ENCODE measurements around the gene CARD9. TPM values are rescaled to one million over a fixed set of nuclear protein-coding genes. Genes with fewer than 3 reads are reported as not detected.

CARD9 gene
- total RNA-seq, 1 donor from 2014 or later = 0.59 TPM

GRCh38 chr9:136336881-136337280 lies 36.6 kb downstream of the CARD9 start:
- DNase-seq (ENCODE audit: low read depth, low spot score) = no peak

- DNase-seq (ENCODE audit: low read depth, low spot score) = no peak
Observed at GRCh38 chr9:136336156-136336870, 37.2 kb downstream of the CARD9 start.

DNA sequence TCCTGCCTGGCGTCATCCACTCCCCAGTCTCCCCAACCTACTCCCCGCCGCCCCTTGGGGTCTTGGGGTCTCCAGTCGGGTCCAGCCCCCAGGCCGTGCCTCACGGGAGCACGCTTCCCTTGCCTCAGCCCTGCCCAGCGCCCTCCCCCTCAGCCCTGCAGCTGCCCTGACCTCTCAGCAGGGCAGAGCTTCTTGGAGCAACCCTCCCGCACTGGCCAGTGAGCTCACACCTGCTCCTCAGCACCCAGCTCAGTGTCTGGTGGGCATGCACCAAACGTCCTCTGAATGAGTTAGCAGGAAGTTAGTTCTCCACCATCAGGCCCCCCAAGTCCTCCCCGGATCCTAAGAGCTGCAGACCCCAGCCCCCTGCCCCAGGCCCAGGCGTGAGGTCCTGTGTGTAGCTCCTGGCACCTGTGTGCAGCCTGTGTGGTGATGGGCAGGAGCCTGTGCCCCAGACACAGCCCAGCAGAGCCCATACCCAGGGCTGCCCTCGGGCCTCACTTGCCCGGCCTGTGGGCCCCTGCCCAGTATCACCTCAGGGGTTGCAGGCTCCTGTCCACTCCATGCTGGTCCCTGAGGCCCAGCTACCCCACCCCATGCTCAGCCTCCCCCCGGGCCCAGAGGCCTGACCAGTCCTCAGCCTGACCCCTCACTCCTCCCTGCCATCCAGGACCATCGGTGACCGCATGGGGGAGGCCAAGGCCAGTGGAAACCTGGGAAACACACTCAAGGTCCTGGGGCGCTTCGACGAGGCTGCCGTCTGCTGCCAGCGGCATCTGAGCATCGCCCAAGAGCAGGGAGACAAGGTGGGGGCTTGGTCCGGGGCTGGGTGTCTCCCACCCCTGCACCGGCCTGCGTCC lies 37.9 kb downstream of the CARD9 start:
- DNase-seq (ENCODE audit: low read depth, low spot score) = no peak

- no peak for DNase-seq (ENCODE audit: low read depth, low spot score)
Observed at GRCh38 chr9:136334541-136334940, 38.9 kb downstream of the CARD9 start.

DNA sequence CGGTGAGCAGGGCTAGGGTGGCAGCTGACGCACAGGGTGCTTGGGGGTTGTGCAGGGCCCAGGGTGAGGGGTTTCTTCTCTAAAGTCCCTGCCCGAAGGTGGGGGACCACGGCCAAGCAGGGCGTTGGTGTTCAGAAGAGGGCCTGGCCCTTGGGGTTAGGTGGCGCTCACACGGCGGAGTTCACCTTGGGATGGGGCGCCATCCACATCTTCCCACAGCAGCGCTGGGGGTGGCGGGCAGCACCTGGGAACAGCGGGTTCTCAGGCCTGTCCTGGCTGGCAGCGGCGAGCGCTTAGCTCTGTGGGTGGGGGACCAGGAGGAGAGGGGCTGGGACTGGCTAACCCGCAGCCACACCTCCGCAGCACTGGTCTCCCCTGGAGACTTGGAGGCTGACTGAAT lies 40.0 kb downstream of the CARD9 start:
- no peak for DNase-seq (ENCODE audit: low read depth, low spot score)

DNA sequence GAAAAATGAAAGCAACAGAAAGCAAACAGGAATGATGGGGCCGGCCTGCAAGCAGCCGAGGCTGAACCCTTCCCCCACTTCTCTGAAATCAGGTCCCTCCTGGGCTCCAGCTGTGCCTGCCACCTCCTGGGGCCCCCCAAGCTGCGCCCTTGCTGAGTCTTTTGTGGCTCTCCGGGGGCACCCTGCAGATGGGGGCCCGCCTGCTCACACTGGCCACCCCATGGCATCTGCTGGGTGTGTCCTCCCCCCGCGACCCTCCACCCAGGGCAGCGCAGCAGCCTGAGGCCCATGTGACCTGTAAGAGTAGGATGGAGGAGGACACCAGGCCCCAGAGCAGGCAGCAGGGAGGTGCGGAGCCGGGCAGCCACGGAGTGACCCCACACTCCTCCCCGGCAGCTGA lies 40.4 kb downstream of the CARD9 start:
- no peak for DNase-seq (ENCODE audit: low read depth, low spot score)

- no peak for DNase-seq (ENCODE audit: low read depth, low spot score)
Observed at GRCh38 chr9:136332482-136332983, 40.9 kb downstream of the CARD9 start.

GRCh38 chr9:136331556-136332481 lies 41.6 kb downstream of the CARD9 start:
- no peak for DNase-seq (ENCODE audit: low read depth, low spot score)

DNA sequence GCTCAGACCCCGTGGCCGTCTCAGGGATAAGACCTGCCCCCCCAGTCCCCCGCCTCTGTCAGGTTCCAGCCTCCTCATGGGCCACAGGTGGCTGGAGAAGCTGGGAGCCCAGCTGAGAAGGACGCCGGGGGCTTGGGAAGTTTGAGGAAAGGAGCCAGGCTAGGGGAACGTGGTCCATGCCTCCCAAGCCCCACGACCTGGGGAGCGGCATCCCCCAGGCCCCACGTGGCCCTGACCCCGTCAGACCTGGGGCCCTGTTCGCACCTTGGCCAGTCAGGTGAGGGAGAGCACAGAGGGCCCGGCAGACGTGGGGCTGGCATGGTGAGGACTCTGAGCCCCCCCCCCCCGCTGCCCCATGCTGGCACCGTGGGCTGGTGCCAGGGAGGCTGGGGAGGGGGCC lies 42.4 kb downstream of the CARD9 start:
- DNase-seq (ENCODE audit: low read depth, low spot score) = no peak

GRCh38 chr9:136330406-136330990 lies 43.0 kb downstream of the CARD9 start:
- DNase-seq (ENCODE audit: low read depth, low spot score) = no peak

- DNase-seq (ENCODE audit: low read depth, low spot score) = no peak
Observed at GRCh38 chr9:136329636-136330405, 43.6 kb downstream of the CARD9 start.

DNA sequence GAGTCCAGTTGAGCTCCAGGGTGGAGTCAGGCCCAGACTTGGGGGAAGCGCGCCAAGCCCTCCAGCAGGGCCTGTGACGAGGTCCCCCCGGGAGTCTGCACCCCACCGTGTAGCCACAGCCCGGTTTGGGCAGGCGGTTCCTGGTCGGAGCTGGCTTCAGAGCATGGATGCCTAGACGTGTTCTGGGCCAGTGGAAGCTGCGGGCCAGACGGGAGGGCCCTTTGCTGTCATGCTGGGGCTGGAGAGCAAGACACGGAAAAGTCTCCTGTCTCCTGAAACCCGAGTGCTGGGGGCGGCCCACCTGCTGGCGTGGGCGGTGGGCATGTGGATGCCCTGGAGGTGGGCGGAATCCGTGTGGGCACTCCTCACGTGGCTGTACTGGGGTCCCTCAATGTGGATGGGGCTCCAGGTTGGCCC lies 44.2 kb downstream of the CARD9 start:
- no peak for DNase-seq (ENCODE audit: low read depth, low spot score)

DNA sequence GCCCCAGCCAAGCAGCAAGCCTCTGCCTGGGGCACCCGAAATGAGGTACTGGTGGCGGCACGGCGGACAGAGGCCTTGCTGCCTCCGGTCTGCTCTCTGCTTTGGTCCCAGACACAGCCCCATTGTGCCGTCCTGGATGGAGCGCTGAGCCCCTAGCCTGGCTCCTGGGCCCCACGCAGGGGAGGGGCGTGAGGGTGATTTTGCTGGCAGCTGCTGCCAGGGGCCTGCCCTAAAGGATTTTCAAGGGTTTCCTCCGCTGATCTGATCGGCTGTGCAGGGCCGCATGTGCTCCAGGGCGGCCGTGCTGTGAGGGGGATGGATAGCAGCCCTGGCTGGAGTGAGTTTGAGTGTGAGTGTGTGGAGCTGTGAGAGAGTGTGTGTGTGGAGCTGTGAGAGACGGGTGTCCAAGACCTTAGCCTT lies 44.8 kb downstream of the CARD9 start:
- DNase-seq (ENCODE audit: low read depth, low spot score) = no peak

- no peak for DNase-seq (ENCODE audit: low read depth, low spot score)
Observed at GRCh38 chr9:136328011-136328621, 45.4 kb downstream of the CARD9 start.

DNA sequence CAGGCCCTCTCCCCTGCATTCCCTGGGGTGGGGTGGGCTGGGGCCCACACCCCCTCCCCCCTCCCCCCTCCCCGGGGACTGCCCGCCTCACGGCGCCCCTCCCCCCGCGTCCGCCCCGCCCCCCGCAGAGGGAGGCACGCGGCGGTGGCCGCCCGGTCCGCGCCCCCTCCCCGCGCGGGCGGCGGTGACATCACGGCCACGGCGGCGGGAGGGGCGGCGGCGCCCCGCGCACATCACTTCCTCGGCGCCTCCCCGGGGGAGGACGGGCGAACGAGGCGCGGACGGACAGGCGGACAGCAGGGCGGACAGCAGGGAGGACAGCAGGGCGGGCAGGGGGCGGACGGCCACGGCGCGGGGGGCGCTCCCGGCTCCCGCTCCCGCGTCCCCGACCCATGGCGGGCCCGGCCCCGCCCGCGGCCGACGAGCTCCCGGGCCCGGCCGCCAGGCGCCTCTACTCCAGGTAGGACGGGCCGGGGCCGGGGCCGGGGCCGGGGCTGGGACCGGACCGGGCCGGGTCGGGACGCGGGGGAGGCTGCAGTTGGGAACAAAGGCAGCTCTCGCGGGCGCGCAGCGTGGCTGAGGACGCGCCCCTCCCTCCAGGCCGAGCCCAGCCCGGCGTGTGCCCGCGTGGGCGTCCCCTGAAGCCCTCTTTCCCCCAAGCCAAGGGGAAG lies 46.0 kb downstream of the CARD9 start, which contains the start of gene GPSM1:
Gene GPSM1 (plus strand): TSS at position 236 of the 671 bp plus-strand sequence. CDS start 157 bp downstream, at position 393.
- no peak for DNase-seq (ENCODE audit: low read depth, low spot score)

GRCh38 chr9:136326761-136327303 lies 46.6 kb downstream of the CARD9 start:
- no peak for DNase-seq (ENCODE audit: low read depth, low spot score)

- no peak for DNase-seq (ENCODE audit: low read depth, low spot score)
Observed at GRCh38 chr9:136326061-136326760, 47.3 kb downstream of the CARD9 start.

DNA sequence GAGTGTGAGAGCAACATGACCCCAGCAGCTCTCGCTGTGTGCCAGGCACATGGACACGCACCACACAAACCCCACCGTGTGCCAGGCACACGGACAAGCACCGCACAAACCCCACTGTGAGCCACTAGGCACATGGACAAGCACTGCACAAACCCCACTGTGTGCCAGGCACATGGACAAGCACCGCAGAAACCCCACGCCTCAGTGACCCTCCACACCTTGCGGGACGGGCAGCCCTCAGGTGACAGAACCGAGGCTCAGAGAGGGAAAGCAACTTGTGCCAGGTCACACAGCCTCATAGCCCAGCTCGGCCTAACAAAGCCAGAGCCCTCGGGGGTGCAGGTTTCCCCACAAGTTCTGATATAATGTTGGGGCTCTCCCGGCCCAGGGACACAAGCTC lies 48.1 kb downstream of the CARD9 start:
- DNase-seq (ENCODE audit: low read depth, low spot score) = no peak
